ENCODE data around the gene CHD2.

DNA sequence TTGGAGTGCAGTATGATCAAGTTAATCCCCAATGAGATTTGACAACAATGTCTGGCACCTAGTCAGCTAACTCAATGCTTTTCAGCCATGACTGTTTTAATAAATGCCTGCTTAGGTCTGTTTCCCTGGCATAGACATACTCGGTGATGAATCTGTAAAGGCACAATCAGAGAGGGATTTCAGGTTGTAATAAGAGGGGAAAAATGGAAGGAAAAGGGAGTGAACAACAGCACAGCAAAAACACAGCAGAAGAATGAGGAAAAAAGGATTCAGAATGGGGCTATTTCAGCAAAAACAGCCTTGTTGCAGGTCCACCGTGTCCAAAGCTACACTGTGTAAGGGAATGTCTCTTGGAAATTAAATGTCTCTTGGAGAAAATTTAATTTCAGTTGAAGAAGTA lies 19.3 kb upstream of the CHD2 start:
- TF ChIP-seq, protein P1, sequence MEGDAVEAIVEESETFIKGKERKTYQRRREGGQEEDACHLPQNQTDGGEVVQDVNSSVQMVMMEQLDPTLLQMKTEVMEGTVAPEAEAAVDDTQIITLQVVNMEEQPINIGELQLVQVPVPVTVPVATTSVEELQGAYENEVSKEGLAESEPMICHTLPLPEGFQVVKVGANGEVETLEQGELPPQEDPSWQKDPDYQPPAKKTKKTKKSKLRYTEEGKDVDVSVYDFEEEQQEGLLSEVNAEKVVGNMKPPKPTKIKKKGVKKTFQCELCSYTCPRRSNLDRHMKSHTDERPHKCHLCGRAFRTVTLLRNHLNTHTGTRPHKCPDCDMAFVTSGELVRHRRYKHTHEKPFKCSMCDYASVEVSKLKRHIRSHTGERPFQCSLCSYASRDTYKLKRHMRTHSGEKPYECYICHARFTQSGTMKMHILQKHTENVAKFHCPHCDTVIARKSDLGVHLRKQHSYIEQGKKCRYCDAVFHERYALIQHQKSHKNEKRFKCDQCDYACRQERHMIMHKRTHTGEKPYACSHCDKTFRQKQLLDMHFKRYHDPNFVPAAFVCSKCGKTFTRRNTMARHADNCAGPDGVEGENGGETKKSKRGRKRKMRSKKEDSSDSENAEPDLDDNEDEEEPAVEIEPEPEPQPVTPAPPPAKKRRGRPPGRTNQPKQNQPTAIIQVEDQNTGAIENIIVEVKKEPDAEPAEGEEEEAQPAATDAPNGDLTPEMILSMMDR (IDR thresholded peaks at IDR 0.05) = no peak
- TF ChIP-seq POLR2A (IDR thresholded peaks at IDR 0.05) = no peak

Measured in thyroid gland (tissue), 4 donors.